ENCODE data around the gene MTFR1L.

The MTFR1L gene

GRCh38 chr1:25790472-25790871 lies 29.3 kb upstream of the MTFR1L start:
- no peak for DNase-seq (ENCODE audit: low read depth, low spot score)

DNA sequence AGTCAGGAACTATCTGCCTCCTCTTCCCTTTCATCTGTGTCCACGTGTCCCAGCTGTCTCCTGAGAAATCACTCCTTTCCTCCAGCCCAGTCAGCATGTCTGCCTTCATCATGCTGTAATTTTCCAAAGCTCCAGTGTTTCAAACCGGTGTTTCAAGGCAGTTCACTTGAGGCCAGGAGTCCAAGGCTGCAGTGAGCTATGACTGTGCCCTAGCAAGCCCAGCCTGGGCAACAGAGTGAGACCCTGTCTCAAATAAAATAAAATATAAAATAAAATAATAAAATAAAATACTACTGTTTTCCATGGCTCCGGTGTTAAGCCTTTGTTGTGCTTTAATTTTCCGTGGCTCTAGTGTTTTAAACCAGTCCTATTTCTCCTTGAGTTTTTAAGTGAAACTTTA lies 27.6 kb upstream of the MTFR1L start:
- DNase-seq (ENCODE audit: low read depth, low spot score): no peak

DNA sequence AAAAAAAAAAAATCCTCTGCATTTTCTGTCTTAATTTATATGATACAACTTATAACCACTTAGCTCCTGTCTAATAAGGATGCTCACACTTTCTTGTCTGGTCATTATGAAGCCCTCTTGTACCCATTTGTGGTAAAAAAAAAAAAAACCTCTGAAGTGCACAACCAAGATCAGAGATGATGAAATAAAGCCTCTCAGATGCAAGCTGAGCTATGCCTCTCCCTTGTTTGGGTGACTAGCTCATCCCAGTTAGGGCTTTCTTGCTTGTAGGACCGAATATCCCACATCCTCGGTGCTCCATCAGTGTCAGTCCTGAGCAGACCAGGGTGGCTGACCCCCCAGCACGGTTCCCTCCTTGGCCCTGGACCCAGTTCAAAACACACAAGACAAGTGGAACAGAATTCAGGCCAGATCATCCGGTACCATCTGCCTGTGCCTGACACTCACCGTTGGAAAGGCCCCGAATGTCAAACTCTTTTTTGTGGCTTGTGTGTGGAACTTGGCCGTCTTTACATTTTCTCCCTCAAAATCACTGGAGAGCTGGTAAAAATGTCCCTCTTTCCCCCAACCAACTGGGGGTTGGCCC lies 26.1 kb upstream of the MTFR1L start:
- no peak for DNase-seq (ENCODE audit: low read depth, low spot score)

GRCh38 chr1:25794325-25794724 lies 25.4 kb upstream of the MTFR1L start:
- no peak for DNase-seq (ENCODE audit: low read depth, low spot score)

DNA sequence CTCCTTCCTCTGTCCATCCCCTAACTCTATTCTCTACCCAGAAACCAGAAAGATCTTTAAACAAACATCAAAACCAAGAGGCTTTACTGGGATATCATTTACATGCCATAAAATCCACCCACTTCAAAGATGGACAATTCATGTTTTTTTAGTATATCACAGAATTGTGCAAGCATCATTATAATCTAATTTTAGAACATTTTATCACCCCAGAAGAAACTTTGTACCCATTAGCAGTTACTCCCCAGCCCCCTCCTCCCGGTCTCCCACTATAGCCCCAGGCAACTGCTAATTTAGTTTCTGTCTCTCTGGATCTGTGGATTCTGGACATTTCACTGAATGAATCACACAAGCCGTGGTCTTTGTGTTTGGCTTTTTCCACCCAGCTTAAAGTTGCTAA lies 24.5 kb upstream of the MTFR1L start:
- DNase-seq (ENCODE audit: low read depth, low spot score): no peak

- DNase-seq (ENCODE audit: low read depth, low spot score): no peak
These were observed 23.6 kb upstream of the MTFR1L start for GRCh38 chr1:25795946-25796810.

DNA sequence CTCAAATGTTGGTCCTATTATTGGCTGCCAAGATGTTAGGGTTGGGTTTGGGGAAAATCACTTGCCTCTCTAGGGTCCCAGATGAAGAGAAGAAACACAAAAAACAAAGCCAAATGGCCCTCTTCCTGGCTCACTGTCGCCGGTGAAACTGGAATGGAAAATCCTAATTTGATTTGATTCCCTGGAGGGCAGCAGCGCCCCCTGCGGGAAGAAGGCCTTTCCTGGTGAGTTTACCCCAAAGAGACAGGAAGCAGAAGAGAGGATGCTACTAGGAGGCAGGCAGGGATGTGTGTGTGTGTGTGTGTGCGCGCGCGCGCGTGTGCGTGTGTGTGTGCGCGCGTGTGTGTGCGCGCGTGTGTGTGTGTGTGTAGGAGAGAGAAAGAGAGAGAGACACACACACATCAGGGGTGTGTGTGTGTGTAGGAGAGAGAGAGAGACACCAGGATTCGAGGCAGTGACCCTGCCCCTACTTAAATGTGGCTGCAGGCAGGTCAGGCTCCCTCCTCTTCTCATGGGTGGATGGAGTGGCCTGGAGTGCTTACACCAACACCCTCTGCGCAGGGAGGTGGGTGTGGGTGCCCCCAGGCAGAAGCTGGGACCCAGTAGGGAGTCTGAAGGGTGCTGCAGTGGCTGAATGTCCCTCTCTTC lies 22.8 kb upstream of the MTFR1L start:
- no peak for DNase-seq (ENCODE audit: low read depth, low spot score)

DNA sequence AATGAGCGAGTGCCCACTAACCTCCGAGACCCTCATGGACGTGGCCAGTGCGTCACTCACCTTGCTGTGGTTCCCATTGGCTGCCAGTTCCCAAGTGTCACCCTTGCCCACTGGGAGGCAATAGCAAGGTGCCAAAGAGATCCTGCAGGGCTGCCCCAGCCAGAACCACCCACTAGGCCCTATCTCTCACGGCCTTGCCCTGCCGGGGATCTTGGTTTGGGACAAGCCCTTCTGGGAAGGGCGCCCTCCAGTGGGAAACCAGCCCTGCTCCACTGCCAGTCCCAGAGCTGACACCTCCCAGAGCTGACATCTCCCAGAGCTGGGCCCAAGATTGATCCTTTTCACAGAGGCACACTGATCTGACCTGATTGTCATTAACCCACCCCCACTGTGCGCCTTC lies 21.8 kb upstream of the MTFR1L start:
- no peak for DNase-seq (ENCODE audit: low read depth, low spot score)

- no peak for DNase-seq (ENCODE audit: low read depth, low spot score)
These were observed 20.9 kb upstream of the MTFR1L start for GRCh38 chr1:25798666-25799351.

GRCh38 chr1:25799352-25799934 lies 20.3 kb upstream of the MTFR1L start:
- no peak for DNase-seq (ENCODE audit: low read depth, low spot score)

DNA sequence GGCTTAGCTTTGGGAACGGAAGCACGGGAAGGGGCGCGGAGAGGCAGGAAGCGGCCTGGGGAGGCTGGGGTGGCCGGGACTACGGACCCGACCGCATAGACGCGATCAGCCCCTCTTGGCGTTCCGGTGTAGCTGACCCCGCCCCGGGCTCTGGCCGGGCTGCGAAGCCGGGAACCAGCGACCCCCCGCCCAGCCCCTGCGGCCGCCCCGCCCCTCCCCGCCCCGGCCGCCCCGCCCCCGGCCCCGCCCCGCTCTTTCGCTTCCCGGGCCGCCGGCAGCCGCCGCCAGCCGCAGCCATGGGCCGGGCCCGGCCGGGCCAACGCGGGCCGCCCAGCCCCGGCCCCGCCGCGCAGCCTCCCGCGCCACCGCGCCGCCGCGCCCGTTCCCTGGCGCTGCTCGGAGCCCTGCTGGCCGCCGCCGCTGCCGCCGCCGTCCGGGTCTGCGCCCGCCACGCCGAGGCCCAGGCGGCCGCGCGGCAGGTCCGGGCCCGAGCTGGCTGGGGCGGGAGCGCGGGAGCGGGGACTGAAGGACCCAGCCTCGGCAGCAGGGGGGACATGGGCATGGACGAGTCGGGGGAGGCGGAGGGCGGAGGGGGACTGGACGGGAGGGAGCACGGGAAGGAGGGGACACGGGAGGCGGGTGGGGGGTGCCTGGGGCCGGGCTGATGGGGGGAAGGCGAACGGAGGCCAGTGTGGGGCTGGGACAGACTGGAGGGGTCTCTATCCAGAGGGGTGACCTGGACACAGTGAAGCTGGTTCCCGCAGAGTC lies 19.6 kb upstream of the MTFR1L start, which contains the start of gene SELENON:
Gene SELENON, plus strand, starts transcription at position 259 of the 768 bp plus-strand sequence. Its CDS starts 38 bp downstream, at position 297.
- DNase-seq (ENCODE audit: low read depth, low spot score): no peak

DNA sequence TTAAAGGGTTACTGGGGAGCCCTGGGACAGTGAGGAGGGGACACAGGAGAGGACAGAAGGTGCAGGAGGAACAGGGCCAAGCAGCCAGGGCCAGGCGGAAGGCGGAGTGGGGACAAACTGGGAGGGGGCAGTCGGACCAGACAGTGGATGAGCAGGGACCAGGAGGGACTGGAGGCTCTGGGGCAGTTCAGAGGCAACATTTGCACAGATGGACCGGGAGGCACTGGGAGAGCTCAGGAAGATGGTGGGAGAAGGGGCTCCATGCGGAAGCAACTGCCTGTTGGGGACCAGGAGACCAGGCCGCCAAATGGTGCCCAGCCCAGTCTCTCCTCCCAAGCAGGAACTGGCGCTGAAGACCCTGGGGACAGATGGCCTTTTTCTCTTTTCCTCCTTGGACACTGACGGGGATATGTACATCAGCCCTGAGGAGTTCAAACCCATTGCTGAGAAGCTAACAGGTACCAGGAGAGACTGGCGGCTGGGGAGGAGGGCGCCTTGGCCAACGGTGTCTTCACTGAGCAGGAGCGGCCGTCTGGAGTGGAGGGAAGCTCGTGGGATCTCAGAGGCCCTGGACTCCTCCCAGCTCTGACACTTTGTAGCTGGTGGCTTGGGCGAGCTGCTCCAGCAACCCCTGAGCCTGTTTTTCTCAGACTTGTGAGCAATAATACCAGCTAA lies 18.9 kb upstream of the MTFR1L start:
- no peak for DNase-seq (ENCODE audit: low read depth, low spot score)

DNA sequence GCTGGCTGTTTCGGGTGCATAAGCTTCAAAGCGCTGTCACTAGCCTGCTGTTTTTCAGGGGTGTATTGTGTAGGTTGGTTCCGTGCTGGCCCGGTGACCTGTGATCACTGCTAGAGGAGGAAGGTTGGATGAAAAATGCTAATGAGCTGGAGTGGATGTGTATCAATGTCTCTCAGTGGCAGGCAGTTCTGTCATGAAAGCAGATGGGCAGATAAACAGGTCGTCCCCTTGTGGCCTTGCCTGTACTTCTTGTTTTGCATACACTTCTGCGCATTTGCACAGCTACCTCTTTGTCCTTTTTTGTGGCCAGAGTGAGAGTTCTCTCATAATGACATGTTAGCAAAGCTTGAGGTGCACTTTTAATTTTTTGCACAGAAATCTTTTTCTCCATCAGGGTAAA lies 16.8 kb upstream of the MTFR1L start:
- no peak for DNase-seq (ENCODE audit: low read depth, low spot score)

- DNase-seq (ENCODE audit: low read depth, low spot score): no peak
These were observed 16.4 kb upstream of the MTFR1L start for GRCh38 chr1:25803368-25803767.

DNA sequence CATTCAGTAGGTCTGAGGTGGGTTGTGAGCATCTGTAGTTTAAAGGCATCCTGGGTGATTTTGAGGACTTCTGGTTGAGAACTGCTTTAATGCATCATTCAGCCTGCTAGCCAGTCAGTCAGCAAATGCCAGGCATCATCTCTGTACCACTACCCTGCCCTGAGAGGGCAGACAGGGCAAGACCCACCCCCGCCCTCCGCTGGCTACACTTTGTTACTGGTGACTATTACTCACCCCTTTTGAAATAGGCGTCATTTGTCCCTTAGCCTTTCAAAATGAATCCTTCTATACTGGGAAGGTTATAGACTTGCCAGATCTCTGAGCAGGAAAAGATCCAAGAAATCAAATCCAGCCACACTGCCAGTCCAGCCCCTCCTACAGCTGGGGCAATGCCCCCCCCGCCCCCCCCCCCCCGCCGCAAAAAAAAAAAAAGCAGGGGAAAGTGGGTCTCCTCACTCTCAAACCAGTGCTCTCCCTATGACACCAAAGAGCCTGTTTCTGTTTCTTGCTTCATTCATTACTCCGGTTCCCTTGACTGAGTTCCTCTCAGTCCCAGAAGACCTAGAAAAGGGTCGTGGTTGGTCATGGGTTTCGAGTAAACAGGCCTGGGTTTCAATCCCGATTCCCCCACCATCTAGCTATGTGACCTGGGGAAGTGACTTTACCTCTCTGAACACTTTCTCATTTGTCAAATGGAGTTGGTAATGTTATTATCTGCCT lies 15.3 kb upstream of the MTFR1L start:
- DNase-seq (ENCODE audit: low read depth, low spot score): no peak

DNA sequence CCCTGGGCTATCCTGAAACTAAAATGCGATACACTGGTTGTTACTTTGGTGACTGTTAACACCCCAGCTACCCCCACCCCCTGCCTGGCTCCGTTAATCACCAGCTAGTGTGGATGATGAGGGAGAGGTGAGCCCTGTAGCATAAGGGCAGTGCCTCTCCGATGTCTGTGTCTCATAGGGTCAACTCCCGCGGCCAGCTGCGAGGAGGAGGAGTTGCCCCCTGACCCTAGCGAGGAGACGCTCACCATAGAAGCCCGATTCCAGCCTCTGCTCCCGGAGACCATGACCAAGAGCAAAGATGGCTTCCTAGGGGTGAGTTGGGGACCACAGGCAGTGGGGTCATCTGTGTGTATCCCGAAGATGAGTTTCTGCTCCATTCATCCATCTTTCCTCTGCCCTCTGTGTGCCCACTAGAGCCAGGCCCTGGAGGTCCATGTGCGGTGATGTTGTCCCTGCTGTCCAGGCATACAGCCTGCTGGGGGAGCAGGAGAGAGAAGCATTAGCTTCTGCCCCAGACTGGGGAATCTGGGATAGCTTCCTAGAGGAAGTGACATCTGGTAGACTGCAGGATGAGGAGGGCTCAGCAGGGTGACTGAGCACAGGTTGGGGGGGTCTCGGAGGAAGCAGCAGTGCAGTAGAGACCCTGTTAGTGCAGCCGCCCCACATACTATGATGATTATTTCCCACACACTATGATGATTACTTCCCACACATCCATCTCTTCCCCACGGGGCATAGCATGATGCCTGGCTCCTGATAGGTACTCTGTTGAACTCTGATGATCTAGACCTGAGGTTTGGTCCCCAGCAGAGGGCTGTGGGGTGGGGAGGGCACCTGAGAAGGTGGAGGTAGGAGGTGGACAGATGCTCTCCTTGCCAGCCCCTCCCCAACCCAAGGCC lies 14.5 kb upstream of the MTFR1L start:
- DNase-seq (ENCODE audit: low read depth, low spot score): no peak

GRCh38 chr1:25805863-25806225 lies 13.9 kb upstream of the MTFR1L start:
- DNase-seq (ENCODE audit: low read depth, low spot score): no peak

DNA sequence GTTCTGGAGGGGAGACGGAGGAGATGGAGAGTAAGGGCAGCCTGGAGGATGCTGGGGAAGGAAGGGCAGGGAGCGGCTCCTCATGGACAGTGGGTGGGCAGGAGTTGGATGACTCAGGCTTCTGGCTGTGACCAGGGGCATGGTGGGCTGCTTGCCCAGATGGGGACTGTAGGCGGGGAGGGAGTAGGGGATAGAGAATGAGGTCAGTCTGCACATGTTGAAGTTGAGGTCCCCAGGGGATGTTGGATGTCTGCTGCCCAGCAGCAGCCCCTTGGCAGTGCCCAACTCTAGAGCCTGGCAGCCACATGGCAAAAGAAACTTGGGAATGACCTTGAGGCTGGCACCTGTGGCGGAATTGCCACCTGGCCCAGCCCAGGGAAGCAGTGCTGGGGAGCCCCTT lies 13.3 kb upstream of the MTFR1L start:
- DNase-seq (ENCODE audit: low read depth, low spot score): no peak
